ENCODE results near the gene FAM83F. TPM values are rescaled to one million over a fixed set of nuclear protein-coding genes. Genes with fewer than 3 reads are reported as not detected.

Gene FAM83F
- total and polyA plus RNA-seq, 2 experiments from 2014 or later: 0.18 TPM; not detected in 1

- Histone ChIP-seq H3K4me3 (no peak overlapping the region), H3K4me1 (ENCODE audit: low read depth) (no peaks in the 10 kb centered on the region), H3K27ac (no peak overlapping the region), H3K9me3 (ENCODE audit: low read depth) (no peaks in the 10 kb centered on the region), H3K36me3 (no peaks in the 10 kb centered on the region), H3K27me3 (no peaks in the 10 kb centered on the region)
- no peak for DNase-seq (ENCODE audit: low read depth in 1 of 2, low spot score in 1 of 2)
- no peak for TF ChIP-seq CTCF (IDR thresholded peaks at IDR 0.05; ENCODE audit: low read depth, low read length)
Observed at GRCh38 chr22:40031766-40032470, 37.2 kb downstream of the FAM83F start.

GRCh38 chr22:40033586-40034380, 39.0 kb downstream of the FAM83F start:
- Histone ChIP-seq H3K36me3 (no peaks in the 10 kb centered on the region), H3K9me3 (ENCODE audit: low read depth) (no peaks in the 10 kb centered on the region), H3K4me3 (no peak overlapping the region), H3K4me1 (ENCODE audit: low read depth) (no peaks in the 10 kb centered on the region), H3K27me3 (peaks cover 6% of the 10 kb centered on the region), H3K27ac (no peak overlapping the region)
- DNase-seq (ENCODE audit: low read depth in 1 of 2, low spot score in 1 of 2): no peak
- no peak for TF ChIP-seq CTCF (IDR thresholded peaks at IDR 0.05; ENCODE audit: low read depth, low read length)

- no peak for TF ChIP-seq CTCF (IDR thresholded peaks at IDR 0.05; ENCODE audit: low read depth, low read length)
- Histone ChIP-seq H3K4me1 (ENCODE audit: low read depth) (peaks cover 2% of the 10 kb centered on the region), H3K9me3 (ENCODE audit: low read depth) (no peaks in the 10 kb centered on the region), H3K36me3 (no peaks in the 10 kb centered on the region), H3K27ac (no peak overlapping the region), H3K27me3 (peaks cover 21% of the 10 kb centered on the region), H3K4me3 (no peak overlapping the region)
- DNase-seq (ENCODE audit: low read depth in 1 of 2, low spot score in 1 of 2): no peak
Observed at GRCh38 chr22:40035351-40035750, 40.6 kb downstream of the FAM83F start.

GRCh38 chr22:40036126-40036525, 41.4 kb downstream of the FAM83F start:
- TF ChIP-seq CTCF (IDR thresholded peaks at IDR 0.05; ENCODE audit: low read depth, low read length): no peak
- no peak overlapping the region for H3K27ac ChIP-seq
- no peaks in the 10 kb centered on the region for H3K36me3 ChIP-seq
- H3K4me1 ChIP-seq (ENCODE audit: low read depth): peaks cover 10% of the 10 kb centered on the region
- peaks cover 26% of the 10 kb centered on the region for H3K27me3 ChIP-seq
- no peaks in the 10 kb centered on the region for H3K9me3 ChIP-seq (ENCODE audit: low read depth)
- no peak overlapping the region for H3K4me3 ChIP-seq
- DNase-seq (ENCODE audit: low read depth in 1 of 2, low spot score in 1 of 2): no peak

GRCh38 chr22:40036591-40037225, 42.0 kb downstream of the FAM83F start:
- TF ChIP-seq CTCF (IDR thresholded peaks at IDR 0.05; ENCODE audit: low read depth, low read length): peak; percentile 81
- no peak overlapping the region for H3K27ac ChIP-seq
- peak; percentile 85 for DNase-seq (ENCODE audit: low read depth in 1 of 2, low spot score in 1 of 2)
- no peaks in the 10 kb centered on the region for H3K9me3 ChIP-seq (ENCODE audit: low read depth)
- peaks cover 27% of the 10 kb centered on the region for H3K27me3 ChIP-seq
- H3K4me3 ChIP-seq: no peak overlapping the region
- H3K4me1 ChIP-seq (ENCODE audit: low read depth): peaks cover 14% of the 10 kb centered on the region
- H3K36me3 ChIP-seq: no peaks in the 10 kb centered on the region
